HCT116 (cell line): ENCODE data around the gene RINL. TPM values are rescaled to one million over a fixed set of nuclear protein-coding genes. Genes with fewer than 3 reads are reported as not detected.

Source experiments
- ATAC-seq: fragments of 200-7000 bp; cut with Tn5 transposase; 2 replicates; pipeline ENCODE4 v1.9.1; 2020; ENCODE audit warnings: mild to moderate bottlenecking, moderate library complexity
- BruUV-seq: library from RNA; stranded (reverse); fragments of 400-500 nt; replicated peaks from 2 replicates; lab custom pipeline; 2021; lab: Mats Ljungman, UMichigan
- CTCF ChIA-PET: fragments of 300-600 bp; sonication (Branson Sonifier 250); formaldehyde crosslinking; loops from one replicate; lab custom pipeline; 2021; ENCODE audit warnings: antibody characterized with exemption; lab: Charles Lee
- POLR2A ChIA-PET: fragments of 300-600, 350-600 bp; sonication (Branson Sonifier 250); formaldehyde crosslinking; loops from one replicate; lab custom pipeline; 2021; ENCODE audit warnings: antibody characterized with exemption; lab: Charles Lee
- RAD21 ChIA-PET, 2 experiments: fragments of 300-600 bp; sonication (Branson Sonifier 250); formaldehyde crosslinking; loops; one replicate each; lab custom pipeline; 2023; ENCODE audit warnings: low total read pairs in 2 of 2; ENCODE audit not compliant: uncharacterized antibody in 2 of 2, unreplicated experiment in 2 of 2, low non-redundant PET in 1 of 2; lab: Charles Lee
- DNase-seq: peaks from one replicate; pipeline ENCODE4 v3.0.0-alpha.2; 2010; ENCODE audit warnings: low read depth, low spot score
- H2AFZ ChIP-seq: fragments of 200-600 bp; shearing (Covaris generic), sonication (generic); 2 replicates; pipeline ENCODE4 v1.6.1; 2017; ENCODE audit warnings: low read depth, mixed run types, mixed read lengths, antibody characterized with exemption, low read length; ENCODE audit not compliant: poor library complexity, severe bottlenecking
- H3K27ac ChIP-seq: 2 replicates; pipeline ENCODE4 v1.5.1; 2012; ENCODE audit warnings: low read depth, low read length
- H3K27me3 ChIP-seq: fragments of 200-600 bp; sonication (generic); 2 replicates; pipeline ENCODE4 v1.6.1; 2016; ENCODE audit warnings: mixed run types, low read length, mixed read lengths; ENCODE audit not compliant: insufficient read depth
- H3K36me3 ChIP-seq, 2 experiments: fragments of 200-500 bp in 1 of 2; fragments of 200-600 bp in 1 of 2; sonication (Bioruptor generic) in 1 of 2; sonication (generic) in 1 of 2; 2 replicates each; pipeline versions ENCODE4 v1.5.1 to v1.6.1; 2014 to 2016; ENCODE audit warnings: low read length in 2 of 2, inconsistent platforms in 1 of 2, mixed read lengths in 1 of 2, mixed run types in 1 of 2; ENCODE audit not compliant: insufficient read depth in 2 of 2, control insufficient read depth in 1 of 2
- H3K4me1 ChIP-seq, 2 experiments: fragments of 200-600 bp in 1 of 2; sonication (generic) in 1 of 2; 2 replicates each; pipeline versions ENCODE4 v1.5.1 to v1.6.1; 2012 to 2017; ENCODE audit warnings: low read length in 2 of 2, inconsistent platforms in 1 of 2, mild to moderate bottlenecking in 1 of 2, mixed read lengths in 1 of 2, mixed run types in 1 of 2, moderate library complexity in 1 of 2; ENCODE audit not compliant: insufficient read depth in 2 of 2, control insufficient read depth in 1 of 2
- H3K4me2 ChIP-seq: fragments of 200-600 bp; sonication (generic); 2 replicates; pipeline ENCODE4 v1.6.1; 2017; ENCODE audit warnings: mixed run types, low read length, mixed read lengths
- H3K4me3 ChIP-seq, 2 experiments: fragments of 200-600 bp in 1 of 2; sonication (generic) in 1 of 2; replicated peaks in 1 of 2; 2 replicates each; pipeline ENCODE4 v1.5.1; 2011 to 2016; ENCODE audit warnings: low read length in 2 of 2, control low read depth in 1 of 2, low read depth in 1 of 2, mild to moderate bottlenecking in 1 of 2, mixed read lengths in 1 of 2, mixed run types in 1 of 2
- H3K79me2 ChIP-seq: fragments of 200-600 bp; sonication (generic); 2 replicates; pipeline ENCODE4 v1.6.1; 2017; ENCODE audit warnings: mild to moderate bottlenecking, mixed run types, low read length, moderate library complexity, mixed read lengths; ENCODE audit not compliant: insufficient read depth
- H3K9ac ChIP-seq: fragments of 200-600 bp; sonication (generic); 2 replicates; pipeline ENCODE4 v1.6.1; 2016; ENCODE audit warnings: low read length, mixed read lengths
- H3K9me2 ChIP-seq: fragments of 200-600 bp; sonication (generic), shearing (Covaris generic); 2 replicates; pipeline ENCODE4 v1.6.1; 2017; ENCODE audit warnings: mixed run types, mild to moderate bottlenecking, moderate library complexity; ENCODE audit not compliant: insufficient read depth
- H3K9me3 ChIP-seq, 2 experiments: fragments of 200-500 bp in 1 of 2; fragments of 200-600 bp in 1 of 2; sonication (Bioruptor generic) in 1 of 2; sonication (generic) in 1 of 2; 2 replicates each; pipeline ENCODE4 v1.6.1; 2014 to 2017; ENCODE audit warnings: low read length in 2 of 2, mixed read lengths in 2 of 2, inconsistent platforms in 1 of 2, low read depth in 1 of 2, mild to moderate bottlenecking in 1 of 2, mixed run types in 1 of 2, moderate library complexity in 1 of 2; ENCODE audit not compliant: control insufficient read depth in 1 of 2, insufficient read depth in 1 of 2
- H4K20me1 ChIP-seq: fragments of 200-600 bp; sonication (generic), shearing (Covaris generic); 2 replicates; pipeline ENCODE4 v1.6.1; 2017; ENCODE audit warnings: mixed run types, mild to moderate bottlenecking, moderate library complexity; ENCODE audit not compliant: insufficient read depth
- CBX3 ChIP-seq: IDR thresholded peaks from 2 replicates; pipeline ENCODE4 v1.6.1; 2012; ENCODE audit warnings: low read depth
- CEBPB ChIP-seq: IDR thresholded peaks from 2 replicates; pipeline ENCODE4 v1.6.1; 2012; ENCODE audit warnings: low read depth
- EGR1 ChIP-seq: IDR thresholded peaks from 2 replicates; pipeline ENCODE4 v1.6.1; 2012; ENCODE audit warnings: low read depth
- ELF1 ChIP-seq: IDR thresholded peaks from 2 replicates; pipeline ENCODE4 v1.6.1; 2012; ENCODE audit warnings: low read depth, borderline replicate concordance
- EZH2 ChIP-seq: fragments of 200-600 bp; sonication (generic); IDR thresholded peaks from 2 replicates; pipeline ENCODE4 v1.6.1; 2017; ENCODE audit warnings: antibody characterized with exemption, mixed run types
- EZH2phosphoT487 ChIP-seq: fragments of 200-600 bp; IDR thresholded peaks from 2 replicates; pipeline ENCODE4 v1.6.1; 2018; ENCODE audit warnings: antibody characterized with exemption, borderline replicate concordance
- FOSL1 ChIP-seq: IDR thresholded peaks from 2 replicates; pipeline ENCODE4 v1.6.1; 2012; ENCODE audit warnings: low read depth
- JUND ChIP-seq: IDR thresholded peaks from 2 replicates; pipeline ENCODE4 v1.6.1; 2012
- RAD21 ChIP-seq: IDR thresholded peaks from 2 replicates; pipeline ENCODE4 v1.6.1; 2012; ENCODE audit warnings: low read depth, mild to moderate bottlenecking
- REST ChIP-seq: IDR thresholded peaks from 2 replicates; pipeline ENCODE4 v1.6.1; 2012; ENCODE audit warnings: low read depth
- SIN3A ChIP-seq: IDR thresholded peaks from 2 replicates; pipeline ENCODE4 v1.6.1; 2012; ENCODE audit warnings: low read depth
- SP1 ChIP-seq: IDR thresholded peaks from 2 replicates; pipeline ENCODE4 v1.6.1; 2012; ENCODE audit warnings: low read depth
- SRF ChIP-seq: IDR thresholded peaks from 2 replicates; pipeline ENCODE4 v1.6.1; 2012; ENCODE audit warnings: low read depth
- YY1 ChIP-seq: IDR thresholded peaks from 2 replicates; pipeline ENCODE4 v1.6.1; 2011; ENCODE audit warnings: low read length, low read depth, moderate library complexity, mild to moderate bottlenecking; ENCODE audit not compliant: insufficient replicate concordance; ENCODE audit errors: extremely low read depth
- ZBTB33 ChIP-seq: IDR thresholded peaks from 2 replicates; pipeline ENCODE4 v1.6.1; 2011; ENCODE audit warnings: mild to moderate bottlenecking, low read length, moderate library complexity; ENCODE audit not compliant: insufficient replicate concordance; ENCODE audit errors: extremely low read depth
- ZFX ChIP-seq: fragments of 450-650 bp; IDR thresholded peaks from 2 replicates; pipeline ENCODE4 v1.6.1; 2017
- intact Hi-C: fragments of 100-400 bp; cut with micrococcal nuclease; formaldehyde crosslinking; loops from 2 replicates; pipeline ENCODE4 v1.10.0; 2022
- total RNA-seq: library from RNA; stranded (reverse); gene quantifications from one replicate; pipeline ENCODE4 v1.2.1, GENCODE V29; 2021; ENCODE audit not compliant: unreplicated experiment

Gene RINL
- total RNA-seq, 1 experiment from 2014 or later = 28.6 TPM

- ATAC-seq (no peak), DNase-seq (no peak)
- Histone ChIP-seq H3K27me3 (no peaks in the 10 kb centered on the region), H3K79me2 (peaks cover 57% of the 10 kb centered on the region), H3K4me2 (peak overlapping the region; percentile 87), H3K9ac (peak overlapping the region; percentile 97), H3K9me2 (no peaks in the 10 kb centered on the region), H3K9me3 (no peaks in the 10 kb centered on the region), H3K4me3 (peak overlapping the region; percentile 52 to 79), H4K20me1 (peaks cover 12% of the 10 kb centered on the region), H3K36me3 (peaks cover 37 to 47% of the 10 kb centered on the region in 2 experiments), H2AFZ (no peak overlapping the region), H3K27ac (peak overlapping the region; percentile 98), H3K4me1 (peaks cover 14 to 41% of the 10 kb centered on the region in 2 experiments)
- BruUV-seq = TSS peak; percentile 53
- ChIA-PET POLR2A (interaction anchor here (0.5 to 2.2 kb wide), 20 partner anchors 8 to 545 kb away, joined by 3 to 16 read pairs (median 4); partner anchors contain the start of genes ACTN4, C19orf33, ECH1 and EIF3K), RAD21 (no interaction called here)
- intact Hi-C loops = no loop called here
- no peak for TF ChIP-seq SIN3A
- no peak for TF ChIP-seq EGR1
- no peak for TF ChIP-seq SRF
- no peak; the same call in 1 of the 2 replicates for TF ChIP-seq ELF1
- no peak for TF ChIP-seq SP1
- TF ChIP-seq, all 23 proteins: peak for 0
- CTCF ChIA-PET = interaction anchor here (0.9 to 1.2 kb wide), 3 partner anchors 37 to 85 kb away, joined by 3 to 8 read pairs (median 3); partner anchors contain the start of genes MRPS12 and SARS2
These were observed 29.6 kb downstream of the RINL start for GRCh38 chr19:38848299-38849146.

DNA sequence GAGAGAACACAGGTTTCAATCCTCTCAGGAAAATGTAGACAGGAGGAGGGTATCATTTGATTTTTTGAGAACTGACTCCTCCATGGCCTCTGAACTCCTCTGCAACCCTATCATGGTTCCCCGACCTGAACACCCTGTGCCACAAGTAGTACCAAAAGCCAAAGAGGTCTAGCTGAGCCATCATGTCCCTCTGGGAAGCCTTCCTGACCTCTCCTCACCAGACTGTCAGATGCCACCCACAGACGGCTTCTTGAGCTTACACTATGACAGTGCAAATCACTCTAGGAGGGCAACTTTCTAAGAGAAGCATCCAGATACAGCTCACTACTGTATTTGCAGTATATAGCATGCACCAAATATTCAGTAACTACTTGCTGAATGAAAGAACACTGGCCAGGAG, 32.0 kb downstream of the RINL start:
- peaks cover 81% of the 10 kb centered on the region for H3K79me2 ChIP-seq
- intact Hi-C loops = no loop called here
- RAD21 ChIA-PET = no interaction called here
- H2AFZ ChIP-seq = no peak overlapping the region
- H3K9me2 ChIP-seq = no peaks in the 10 kb centered on the region
- H3K4me3 ChIP-seq = no peak overlapping the region
- ATAC-seq (no peak), DNase-seq (no peak)
- no peaks in the 10 kb centered on the region for H3K27me3 ChIP-seq
- peaks cover 7 to 28% of the 10 kb centered on the region in 2 experiments; a peak in 3 of 4 replicates for H3K4me1 ChIP-seq
- no peak overlapping the region for H3K9ac ChIP-seq
- no peak overlapping the region for H3K4me2 ChIP-seq
- H3K27ac ChIP-seq = no peak overlapping the region
- H3K9me3 ChIP-seq = no peaks in the 10 kb centered on the region
- no TSS peak for BruUV-seq
- H4K20me1 ChIP-seq = peaks cover 20% of the 10 kb centered on the region
- CTCF ChIA-PET = no interaction called here
- H3K36me3 ChIP-seq = peaks cover 61 to 72% of the 10 kb centered on the region in 2 experiments
- POLR2A ChIA-PET = no interaction called here
- TF ChIP-seq FOSL1 (no peak), CBX3 (no peak), CEBPB (no peak), ZFX (no peak), ZBTB33 (no peak), EZH2 (no peak), JUND (no peak), RAD21 (no peak), EZH2phosphoT487 (no peak), REST (no peak), YY1 (no peak)
